GM11168 (cell line): ENCODE results near the gene PCDHA12.
"Not testable (repeated sequence)": the region's sequence is repeated elsewhere in the genome, so short reads cannot be mapped to it uniquely, and the experiment has no call there.

Experiments used
- in situ Hi-C: fragments of 300-500 bp; cut with MboI; formaldehyde crosslinking; loops from one replicate; pipeline ENCODE4 v1.12.0; 2022; ENCODE audit warnings: low sequenced_read_pairs; ENCODE audit not compliant: unreplicated experiment

Gene PCDHA12, protein sequence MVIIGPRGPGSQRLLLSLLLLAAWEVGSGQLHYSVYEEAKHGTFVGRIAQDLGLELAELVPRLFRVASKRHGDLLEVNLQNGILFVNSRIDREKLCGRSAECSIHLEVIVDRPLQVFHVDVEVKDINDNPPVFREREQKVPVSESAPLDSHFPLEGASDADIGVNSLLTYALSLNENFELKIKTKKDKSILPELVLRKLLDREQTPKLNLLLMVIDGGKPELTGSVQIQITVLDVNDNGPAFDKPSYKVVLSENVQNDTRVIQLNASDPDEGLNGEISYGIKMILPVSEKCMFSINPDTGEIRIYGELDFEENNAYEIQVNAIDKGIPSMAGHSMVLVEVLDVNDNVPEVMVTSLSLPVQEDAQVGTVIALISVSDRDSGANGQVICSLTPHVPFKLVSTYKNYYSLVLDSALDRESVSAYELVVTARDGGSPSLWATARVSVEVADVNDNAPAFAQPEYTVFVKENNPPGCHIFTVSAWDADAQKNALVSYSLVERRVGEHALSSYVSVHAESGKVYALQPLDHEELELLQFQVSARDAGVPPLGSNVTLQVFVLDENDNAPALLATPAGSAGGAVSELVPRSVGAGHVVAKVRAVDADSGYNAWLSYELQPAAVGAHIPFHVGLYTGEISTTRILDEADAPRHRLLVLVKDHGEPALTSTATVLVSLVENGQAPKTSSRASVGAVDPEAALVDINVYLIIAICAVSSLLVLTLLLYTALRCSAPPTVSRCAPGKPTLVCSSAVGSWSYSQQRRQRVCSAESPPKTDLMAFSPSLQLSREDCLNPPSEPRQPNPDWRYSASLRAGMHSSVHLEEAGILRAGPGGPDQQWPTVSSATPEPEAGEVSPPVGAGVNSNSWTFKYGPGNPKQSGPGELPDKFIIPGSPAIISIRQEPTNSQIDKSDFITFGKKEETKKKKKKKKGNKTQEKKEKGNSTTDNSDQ

DNA sequence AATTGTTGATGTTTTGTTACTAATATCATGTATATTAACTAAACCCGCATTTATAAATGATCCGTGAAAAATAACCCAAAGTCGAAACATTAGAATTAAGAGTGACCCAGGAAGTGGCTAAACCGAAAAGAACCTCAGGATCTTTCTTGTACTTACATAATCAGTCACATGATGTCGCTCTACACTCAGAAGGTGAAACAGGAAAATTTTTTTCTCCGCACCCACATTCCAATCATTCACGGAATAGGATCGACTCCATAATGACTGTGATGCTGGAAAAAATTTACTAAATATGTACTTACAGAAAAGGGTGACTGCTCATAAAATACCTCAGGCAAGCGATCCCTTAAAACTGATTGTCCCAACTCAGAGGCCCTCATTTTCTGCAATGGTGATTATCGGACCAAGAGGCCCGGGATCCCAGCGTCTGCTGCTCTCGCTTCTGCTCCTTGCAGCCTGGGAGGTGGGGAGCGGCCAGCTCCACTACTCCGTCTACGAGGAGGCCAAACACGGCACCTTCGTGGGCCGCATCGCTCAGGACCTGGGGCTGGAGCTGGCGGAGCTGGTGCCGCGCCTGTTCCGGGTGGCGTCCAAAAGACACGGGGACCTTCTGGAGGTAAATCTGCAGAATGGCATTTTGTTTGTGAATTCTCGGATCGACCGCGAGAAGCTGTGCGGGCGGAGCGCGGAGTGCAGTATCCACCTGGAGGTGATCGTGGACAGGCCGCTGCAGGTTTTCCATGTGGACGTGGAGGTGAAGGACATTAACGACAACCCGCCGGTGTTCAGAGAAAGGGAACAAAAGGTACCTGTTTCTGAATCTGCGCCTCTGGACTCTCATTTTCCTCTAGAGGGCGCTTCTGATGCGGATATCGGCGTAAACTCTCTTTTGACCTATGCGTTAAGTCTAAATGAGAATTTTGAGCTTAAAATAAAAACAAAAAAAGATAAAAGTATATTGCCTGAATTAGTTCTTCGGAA lies at the start of gene PCDHA12:
Gene PCDHA12 (plus strand): TSS at position 224 of the 981 bp plus-strand sequence. CDS start 165 bp downstream, at position 389.
- in situ Hi-C loops = no loop called here

DNA sequence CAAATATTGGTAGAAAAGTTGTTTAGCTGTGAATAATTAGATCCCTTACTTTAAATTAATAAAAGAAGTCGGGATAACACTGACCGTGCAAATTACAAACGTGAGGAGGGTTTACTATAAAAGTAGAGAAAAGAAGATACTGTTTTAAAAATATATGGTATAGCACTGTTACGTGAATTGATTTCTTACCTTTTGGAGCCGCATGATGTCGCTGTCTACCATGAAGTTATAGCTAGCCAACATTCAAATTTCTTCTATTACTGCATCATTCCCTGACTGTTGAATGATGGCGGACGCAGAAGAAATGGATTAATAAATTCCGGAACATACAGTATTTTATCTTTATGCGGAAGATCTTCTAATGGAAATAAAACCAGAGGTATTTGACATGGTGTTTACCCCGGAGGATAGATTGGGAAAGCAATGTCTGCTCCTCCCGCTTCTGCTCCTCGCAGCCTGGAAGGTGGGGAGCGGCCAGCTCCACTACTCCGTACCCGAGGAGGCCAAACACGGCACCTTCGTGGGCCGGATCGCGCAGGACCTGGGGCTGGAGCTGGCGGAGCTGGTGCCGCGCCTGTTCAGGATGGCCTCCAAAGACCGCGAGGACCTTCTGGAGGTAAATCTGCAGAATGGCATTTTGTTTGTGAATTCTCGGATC lies 47.3 kb upstream of the PCDHA12 start, which contains the start of gene PCDHA6:
Gene PCDHA6 (plus strand): TSS at position 257 of the 658 bp plus-strand sequence. CDS start 132 bp downstream, at position 389.
- in situ Hi-C loops = no loop called here

DNA sequence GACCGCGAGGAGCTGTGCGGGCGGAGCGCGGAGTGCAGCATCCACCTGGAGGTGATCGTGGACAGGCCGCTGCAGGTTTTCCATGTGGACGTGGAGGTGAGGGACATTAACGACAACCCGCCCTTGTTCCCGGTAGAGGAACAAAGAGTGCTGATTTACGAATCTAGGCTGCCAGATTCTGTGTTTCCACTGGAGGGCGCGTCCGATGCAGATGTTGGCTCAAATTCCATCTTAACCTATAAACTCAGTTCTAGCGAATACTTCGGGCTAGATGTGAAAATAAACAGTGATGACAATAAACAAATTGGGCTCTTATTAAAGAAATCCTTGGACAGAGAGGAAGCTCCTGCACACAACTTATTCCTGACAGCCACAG lies 46.8 kb upstream of the PCDHA12 start:
- in situ Hi-C loops = no loop called here

DNA sequence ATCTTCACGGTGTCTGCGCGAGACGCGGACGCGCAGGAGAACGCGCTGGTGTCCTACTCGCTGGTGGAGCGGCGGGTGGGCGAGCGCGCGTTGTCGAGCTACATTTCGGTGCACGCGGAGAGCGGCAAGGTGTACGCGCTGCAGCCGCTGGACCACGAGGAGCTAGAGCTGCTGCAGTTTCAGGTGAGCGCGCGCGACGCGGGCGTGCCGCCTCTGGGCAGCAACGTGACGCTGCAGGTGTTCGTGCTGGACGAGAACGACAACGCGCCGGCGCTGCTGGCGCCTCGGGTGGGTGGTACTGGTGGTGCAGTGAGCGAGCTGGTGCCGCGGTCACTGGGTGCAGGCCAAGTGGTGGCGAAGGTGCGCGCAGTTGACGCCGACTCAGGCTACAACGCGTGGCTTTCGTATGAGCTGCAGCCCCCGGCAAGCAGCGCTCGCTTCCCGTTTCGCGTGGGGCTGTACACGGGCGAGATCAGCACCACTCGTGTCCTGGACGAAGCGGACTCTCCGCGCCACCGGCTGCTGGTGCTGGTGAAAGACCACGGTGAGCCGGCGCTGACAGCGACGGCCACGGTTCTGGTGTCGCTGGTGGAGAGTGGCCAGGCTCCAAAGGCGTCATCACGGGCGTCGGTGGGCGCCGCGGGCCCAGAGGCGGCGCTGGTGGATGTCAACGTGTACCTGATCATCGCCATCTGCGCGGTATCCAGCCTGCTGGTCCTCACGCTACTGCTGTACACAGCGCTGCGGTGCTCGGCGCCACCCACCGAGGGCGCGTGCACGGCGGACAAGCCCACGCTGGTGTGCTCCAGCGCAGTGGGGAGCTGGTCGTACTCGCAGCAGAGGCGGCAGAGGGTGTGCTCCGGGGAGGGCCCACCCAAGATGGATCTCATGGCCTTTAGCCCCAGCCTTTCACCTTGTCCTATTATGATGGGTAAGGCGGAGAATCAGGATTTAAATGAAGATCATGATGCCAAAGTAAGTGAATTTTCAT lies 45.3 kb upstream of the PCDHA12 start:
- in situ Hi-C loops = not testable (repeated sequence)

DNA sequence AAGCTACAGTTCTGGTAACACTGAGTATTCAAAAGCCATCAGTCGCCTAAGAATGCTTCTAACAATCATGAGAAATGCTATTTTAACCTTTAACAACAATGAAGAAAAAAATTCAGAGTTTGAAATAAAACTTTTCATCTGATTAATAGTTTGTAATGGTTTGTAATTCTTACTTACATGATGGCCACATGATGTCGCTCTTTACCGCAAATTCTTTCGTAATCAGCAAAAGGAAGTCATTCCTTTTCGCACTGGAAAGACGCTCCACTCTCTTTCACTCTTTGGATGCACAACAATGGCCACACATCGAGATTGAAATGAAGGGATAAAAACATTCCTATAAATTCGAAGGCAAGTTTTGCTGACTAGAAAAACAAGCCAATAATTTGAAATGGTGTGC lies 41.1 kb upstream of the PCDHA12 start, which contains the start of gene PCDHA7:
Gene PCDHA7 (plus strand): TSS at position 277 of the 400 bp plus-strand sequence. CDS start 115 bp downstream, at position 392.
- in situ Hi-C loops = no loop called here

DNA sequence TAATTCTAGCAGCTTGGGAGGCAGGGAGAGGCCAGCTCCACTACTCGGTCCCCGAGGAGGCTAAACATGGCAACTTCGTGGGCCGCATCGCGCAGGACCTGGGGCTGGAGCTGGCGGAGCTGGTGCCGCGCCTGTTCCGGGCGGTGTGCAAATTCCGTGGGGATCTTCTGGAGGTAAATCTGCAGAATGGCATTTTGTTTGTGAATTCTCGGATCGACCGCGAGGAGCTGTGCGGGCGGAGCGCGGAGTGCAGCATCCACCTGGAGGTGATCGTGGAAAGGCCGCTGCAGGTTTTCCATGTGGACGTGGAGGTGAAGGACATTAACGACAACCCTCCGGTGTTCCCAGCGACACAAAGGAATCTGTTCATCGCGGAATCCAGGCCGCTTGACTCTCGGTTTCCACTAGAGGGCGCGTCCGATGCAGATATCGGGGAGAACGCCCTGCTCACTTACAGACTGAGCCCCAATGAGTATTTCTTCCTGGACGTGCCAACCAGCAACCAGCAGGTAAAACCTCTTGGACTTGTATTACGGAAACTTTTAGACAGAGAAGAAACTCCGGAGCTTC lies 40.6 kb upstream of the PCDHA12 start:
- in situ Hi-C loops = not testable (repeated sequence)

DNA sequence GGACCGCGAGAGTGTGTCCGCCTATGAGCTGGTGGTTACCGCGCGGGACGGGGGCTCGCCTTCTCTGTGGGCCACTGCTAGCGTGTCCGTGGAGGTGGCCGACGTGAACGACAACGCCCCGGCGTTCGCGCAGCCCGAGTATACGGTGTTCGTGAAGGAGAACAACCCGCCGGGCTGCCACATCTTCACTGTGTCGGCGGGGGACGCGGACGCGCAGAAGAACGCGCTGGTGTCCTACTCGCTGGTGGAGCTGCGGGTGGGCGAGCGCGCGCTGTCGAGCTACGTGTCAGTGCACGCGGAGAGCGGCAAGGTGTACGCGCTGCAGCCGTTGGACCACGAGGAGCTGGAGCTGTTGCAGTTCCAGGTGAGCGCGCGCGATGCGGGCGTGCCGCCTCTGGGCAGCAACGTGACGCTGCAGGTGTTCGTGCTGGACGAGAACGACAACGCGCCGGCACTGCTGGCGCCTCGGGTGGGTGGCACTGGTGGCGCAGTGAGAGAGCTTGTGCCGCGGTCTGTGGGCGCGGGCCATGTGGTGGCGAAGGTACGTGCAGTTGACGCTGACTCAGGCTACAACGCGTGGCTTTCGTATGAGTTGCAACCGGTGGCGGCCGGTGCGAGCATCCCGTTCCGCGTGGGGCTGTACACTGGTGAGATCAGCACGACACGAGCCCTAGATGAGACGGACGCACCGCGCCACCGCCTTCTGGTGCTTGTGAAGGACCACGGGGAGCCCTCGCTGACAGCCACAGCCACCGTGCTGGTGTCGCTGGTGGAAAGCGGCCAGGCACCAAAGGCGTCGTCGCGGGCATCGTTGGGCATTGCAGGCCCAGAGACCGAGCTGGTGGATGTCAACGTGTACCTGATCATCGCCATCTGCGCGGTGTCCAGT lies 39.2 kb upstream of the PCDHA12 start:
- in situ Hi-C loops = no loop called here

DNA sequence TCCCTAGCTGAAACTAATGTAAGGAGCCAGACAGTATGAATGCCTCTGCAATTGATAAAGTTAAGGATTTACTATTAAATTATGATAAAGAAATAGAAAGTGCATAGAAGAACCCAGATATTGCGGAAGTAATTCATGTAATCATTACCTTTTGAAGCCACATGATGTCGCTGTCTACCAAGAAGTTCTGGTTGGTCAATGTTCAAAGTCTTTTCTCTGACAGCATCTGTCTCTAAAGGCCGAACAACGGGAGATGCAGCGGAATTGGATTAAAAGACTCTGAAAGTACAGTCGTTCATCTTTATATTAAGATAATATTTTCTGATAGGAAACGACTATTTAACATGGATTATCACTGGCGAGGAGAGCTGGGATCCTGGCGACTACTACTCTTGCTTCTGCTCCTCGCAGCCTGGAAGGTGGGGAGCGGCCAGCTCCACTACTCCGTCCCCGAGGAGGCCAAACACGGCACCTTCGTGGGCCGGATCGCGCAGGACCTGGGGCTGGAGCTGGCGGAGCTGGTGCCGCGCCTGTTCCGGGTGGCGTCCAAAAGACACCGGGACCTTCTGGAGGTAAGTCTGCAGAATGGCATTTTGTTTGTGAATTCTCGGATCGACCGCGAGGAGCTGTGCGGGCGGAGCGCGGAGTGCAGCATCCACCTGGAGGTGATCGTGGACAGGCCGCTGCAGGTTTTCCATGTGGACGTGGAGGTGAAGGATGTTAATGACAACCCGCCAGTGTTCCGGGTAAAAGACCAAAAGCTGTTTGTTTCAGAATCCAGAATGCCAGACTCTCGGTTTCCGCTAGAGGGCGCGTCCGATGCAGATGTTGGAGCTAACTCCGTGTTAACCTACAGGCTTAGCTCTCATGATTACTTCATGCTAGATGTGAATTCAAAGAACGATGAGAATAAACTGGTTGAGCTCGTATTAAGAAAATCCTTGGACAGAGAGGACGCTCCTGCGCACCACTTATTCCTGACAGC lies 33.8 kb upstream of the PCDHA12 start, which contains the start of gene PCDHA8:
Gene PCDHA8 (plus strand): TSS at position 210 of the 985 bp plus-strand sequence. CDS start 135 bp downstream, at position 345.
- in situ Hi-C loops = no loop called here

DNA sequence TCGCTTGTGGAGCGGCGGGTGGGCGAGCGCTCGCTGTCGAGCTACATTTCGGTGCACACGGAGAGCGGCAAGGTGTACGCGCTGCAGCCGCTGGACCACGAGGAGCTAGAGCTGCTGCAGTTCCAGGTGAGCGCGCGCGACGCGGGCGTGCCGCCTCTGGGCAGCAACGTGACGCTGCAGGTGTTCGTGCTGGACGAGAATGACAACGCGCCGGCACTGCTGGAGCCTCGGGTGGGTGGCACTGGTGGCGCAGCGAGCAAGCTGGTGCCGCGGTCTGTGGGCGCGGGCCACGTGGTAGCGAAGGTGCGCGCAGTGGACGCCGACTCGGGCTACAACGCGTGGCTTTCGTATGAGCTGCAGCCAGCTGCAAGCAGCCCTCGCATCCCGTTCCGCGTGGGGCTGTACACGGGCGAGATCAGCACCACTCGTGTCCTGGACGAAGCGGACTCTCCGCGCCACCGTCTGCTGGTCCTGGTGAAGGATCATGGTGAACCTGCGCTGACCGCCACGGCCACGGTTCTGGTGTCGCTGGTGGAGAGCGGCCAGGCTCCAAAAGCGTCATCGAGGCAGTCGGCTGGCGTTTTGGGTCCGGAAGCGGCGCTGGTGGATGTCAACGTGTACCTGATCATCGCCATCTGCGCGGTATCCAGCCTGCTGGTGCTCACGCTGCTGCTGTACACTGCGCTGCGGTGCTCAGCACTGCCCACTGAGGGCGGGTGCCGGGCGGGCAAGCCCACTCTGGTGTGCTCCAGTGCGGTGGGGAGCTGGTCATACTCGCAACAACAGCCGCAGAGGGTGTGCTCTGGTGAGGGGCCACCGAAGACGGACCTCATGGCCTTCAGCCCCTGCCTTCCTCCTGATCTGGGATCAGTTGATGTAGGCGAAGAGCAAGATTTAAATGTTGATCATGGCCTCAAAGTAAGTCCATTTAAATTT lies 32.0 kb upstream of the PCDHA12 start:
- in situ Hi-C loops = no loop called here

DNA sequence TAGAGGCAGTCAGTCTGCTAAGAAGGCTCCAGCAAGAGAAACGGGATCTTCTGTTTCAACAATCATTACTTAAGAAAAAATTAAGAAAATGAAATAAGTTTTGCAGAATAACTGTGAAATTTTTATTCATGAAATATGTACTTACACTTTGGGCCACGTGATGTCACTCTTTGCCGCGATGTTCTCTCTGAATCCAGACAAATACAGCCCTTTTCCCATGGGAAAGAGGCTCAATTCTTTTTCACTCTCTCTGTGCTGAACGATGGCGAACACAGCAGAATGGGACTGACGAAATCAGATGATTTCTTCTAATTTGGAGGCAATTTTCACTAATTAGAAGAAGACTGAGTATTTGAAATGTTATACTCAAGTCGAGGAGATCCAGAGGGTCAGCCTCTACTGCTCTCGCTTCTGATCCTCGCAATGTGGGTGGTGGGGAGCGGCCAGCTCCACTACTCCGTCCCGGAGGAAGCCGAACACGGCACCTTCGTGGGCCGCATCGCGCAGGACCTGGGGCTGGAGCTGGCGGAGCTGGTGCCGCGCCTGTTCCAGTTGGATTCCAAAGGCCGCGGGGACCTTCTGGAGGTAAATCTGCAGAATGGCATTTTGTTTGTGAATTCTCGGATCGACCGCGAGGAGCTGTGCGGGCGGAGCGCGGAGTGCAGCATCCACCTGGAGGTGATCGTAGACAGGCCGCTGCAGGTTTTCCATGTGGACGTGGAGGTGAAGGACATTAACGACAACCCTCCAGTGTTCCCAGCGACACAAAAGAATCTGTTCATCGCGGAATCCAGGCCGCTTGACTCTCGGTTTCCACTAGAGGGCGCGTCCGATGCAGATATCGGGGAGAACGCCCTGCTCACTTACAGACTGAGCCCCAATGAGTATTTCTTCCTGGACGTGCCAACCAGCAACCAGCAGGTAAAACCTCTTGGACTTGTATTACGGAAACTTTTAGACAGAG lies 26.7 kb upstream of the PCDHA12 start, which contains the start of gene PCDHA9:
Gene PCDHA9 (plus strand): TSS at position 244 of the 964 bp plus-strand sequence. CDS start 114 bp downstream, at position 358.
- in situ Hi-C loops = not testable (repeated sequence)

DNA sequence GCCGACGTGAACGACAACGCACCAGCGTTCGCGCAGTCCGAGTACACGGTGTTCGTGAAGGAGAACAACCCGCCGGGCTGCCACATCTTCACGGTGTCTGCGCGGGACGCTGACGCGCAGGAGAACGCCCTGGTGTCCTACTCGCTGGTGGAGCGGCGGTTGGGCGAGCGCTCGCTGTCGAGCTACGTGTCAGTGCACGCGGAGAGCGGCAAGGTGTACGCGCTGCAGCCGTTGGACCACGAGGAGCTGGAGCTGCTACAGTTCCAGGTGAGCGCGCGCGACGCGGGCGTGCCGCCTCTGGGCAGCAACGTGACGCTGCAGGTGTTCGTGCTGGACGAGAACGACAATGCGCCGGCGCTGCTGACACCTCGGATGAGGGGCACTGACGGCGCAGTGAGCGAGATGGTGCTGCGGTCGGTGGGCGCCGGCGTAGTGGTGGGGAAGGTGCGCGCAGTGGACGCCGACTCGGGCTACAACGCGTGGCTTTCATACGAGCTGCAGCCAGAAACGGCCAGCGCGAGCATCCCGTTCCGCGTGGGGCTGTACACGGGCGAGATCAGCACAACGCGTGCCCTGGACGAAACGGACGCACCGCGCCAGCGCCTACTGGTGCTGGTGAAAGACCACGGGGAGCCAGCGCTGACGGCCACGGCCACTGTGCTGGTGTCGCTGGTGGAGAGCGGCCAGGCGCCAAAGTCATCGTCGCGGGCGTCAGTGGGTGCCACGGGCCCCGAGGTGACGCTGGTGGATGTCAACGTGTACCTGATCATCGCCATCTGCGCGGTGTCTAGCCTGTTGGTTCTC lies 25.1 kb upstream of the PCDHA12 start:
- in situ Hi-C loops = not testable (repeated sequence)
